ENCODE data around the gene NBAS. TPM values are rescaled to one million over a fixed set of nuclear protein-coding genes. Genes with fewer than 3 reads are reported as not detected.

The NBAS gene
- polyA plus RNA-seq, 1 of the 3 experiments (the other 2 are of a cell fraction) = 12.0 TPM

GRCh38 chr2:15582710-15583357 is 21.7 kb upstream of the NBAS start (continued):
- TF ChIP-seq, protein P1, sequence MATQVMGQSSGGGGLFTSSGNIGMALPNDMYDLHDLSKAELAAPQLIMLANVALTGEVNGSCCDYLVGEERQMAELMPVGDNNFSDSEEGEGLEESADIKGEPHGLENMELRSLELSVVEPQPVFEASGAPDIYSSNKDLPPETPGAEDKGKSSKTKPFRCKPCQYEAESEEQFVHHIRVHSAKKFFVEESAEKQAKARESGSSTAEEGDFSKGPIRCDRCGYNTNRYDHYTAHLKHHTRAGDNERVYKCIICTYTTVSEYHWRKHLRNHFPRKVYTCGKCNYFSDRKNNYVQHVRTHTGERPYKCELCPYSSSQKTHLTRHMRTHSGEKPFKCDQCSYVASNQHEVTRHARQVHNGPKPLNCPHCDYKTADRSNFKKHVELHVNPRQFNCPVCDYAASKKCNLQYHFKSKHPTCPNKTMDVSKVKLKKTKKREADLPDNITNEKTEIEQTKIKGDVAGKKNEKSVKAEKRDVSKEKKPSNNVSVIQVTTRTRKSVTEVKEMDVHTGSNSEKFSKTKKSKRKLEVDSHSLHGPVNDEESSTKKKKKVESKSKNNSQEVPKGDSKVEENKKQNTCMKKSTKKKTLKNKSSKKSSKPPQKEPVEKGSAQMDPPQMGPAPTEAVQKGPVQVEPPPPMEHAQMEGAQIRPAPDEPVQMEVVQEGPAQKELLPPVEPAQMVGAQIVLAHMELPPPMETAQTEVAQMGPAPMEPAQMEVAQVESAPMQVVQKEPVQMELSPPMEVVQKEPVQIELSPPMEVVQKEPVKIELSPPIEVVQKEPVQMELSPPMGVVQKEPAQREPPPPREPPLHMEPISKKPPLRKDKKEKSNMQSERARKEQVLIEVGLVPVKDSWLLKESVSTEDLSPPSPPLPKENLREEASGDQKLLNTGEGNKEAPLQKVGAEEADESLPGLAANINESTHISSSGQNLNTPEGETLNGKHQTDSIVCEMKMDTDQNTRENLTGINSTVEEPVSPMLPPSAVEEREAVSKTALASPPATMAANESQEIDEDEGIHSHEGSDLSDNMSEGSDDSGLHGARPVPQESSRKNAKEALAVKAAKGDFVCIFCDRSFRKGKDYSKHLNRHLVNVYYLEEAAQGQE (IDR thresholded peaks at IDR 0.05; ENCODE audit: low read depth, low read length) = no peak
- TF ChIP-seq RXRA (IDR thresholded peaks at IDR 0.05; ENCODE audit: borderline replicate concordance, low read depth) (no peak), SMC3 (IDR thresholded peaks at IDR 0.05; ENCODE audit: low read depth, low read length) (no peak)
- TF ChIP-seq, protein P2, sequence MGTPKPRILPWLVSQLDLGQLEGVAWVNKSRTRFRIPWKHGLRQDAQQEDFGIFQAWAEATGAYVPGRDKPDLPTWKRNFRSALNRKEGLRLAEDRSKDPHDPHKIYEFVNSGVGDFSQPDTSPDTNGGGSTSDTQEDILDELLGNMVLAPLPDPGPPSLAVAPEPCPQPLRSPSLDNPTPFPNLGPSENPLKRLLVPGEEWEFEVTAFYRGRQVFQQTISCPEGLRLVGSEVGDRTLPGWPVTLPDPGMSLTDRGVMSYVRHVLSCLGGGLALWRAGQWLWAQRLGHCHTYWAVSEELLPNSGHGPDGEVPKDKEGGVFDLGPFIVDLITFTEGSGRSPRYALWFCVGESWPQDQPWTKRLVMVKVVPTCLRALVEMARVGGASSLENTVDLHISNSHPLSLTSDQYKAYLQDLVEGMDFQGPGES (IDR thresholded peaks at IDR 0.05; ENCODE audit: low read depth, low read length) = no peak

- Histone ChIP-seq H3K9me2 (no peaks in the 10 kb centered on the region), H3K36me3 (replicated peaks in 1 of 2; ENCODE audit: control insufficient read depth in 1 of 2, insufficient read depth in 2 of 2, low read length in 1 of 2) (no peaks in the 10 kb centered on the region), H3K27me3 (ENCODE audit: insufficient read depth) (no peaks in the 10 kb centered on the region), H3K4me2 (no peak overlapping the region), H3K79me2 (ENCODE audit: insufficient read depth) (no peaks in the 10 kb centered on the region), H3K9me3 (no peaks in the 10 kb centered on the region), H3K4me1 (ENCODE audit: control insufficient read depth in 1 of 2, insufficient read depth in 2 of 2, low read depth in 1 of 2, low read length in 1 of 2) (no peaks in the 10 kb centered on the region), H2AFZ (ENCODE audit: low read depth) (no peak overlapping the region), H3F3A (replicated peaks; ENCODE audit: insufficient read depth) (no peaks in the 10 kb centered on the region), H3K27ac (ENCODE audit: low read depth in 2 of 2, low read length in 1 of 2) (no peak overlapping the region), H4K20me1 (ENCODE audit: insufficient read depth) (no peaks in the 10 kb centered on the region), H3K9ac (no peak overlapping the region), H3K4me3 (ENCODE audit: low read depth in 2 of 2, low read length in 1 of 2) (no peak overlapping the region)
- no peak for DNase-seq
- POLR2A ChIA-PET = no interaction called here
- 80% methylated on average over 2 of the region's 2 CpGs for WGBS (ENCODE audit: low lambda C conversion rate)
- CTCF ChIA-PET = interaction anchor here (0.7 to 5.9 kb wide), 2 partner anchors 34 to 420 kb away, joined by 3 to 29 read pairs; no protein-coding TSS in a partner anchor
- no peak for TF ChIP-seq MXI1 (IDR thresholded peaks at IDR 0.05; ENCODE audit: low read depth, low read length)
- TF ChIP-seq MAX (IDR thresholded peaks at IDR 0.05; ENCODE audit: low read depth) = no peak
- TF ChIP-seq, protein P3, sequence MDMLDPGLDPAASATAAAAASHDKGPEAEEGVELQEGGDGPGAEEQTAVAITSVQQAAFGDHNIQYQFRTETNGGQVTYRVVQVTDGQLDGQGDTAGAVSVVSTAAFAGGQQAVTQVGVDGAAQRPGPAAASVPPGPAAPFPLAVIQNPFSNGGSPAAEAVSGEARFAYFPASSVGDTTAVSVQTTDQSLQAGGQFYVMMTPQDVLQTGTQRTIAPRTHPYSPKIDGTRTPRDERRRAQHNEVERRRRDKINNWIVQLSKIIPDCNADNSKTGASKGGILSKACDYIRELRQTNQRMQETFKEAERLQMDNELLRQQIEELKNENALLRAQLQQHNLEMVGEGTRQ (IDR thresholded peaks at IDR 0.05; ENCODE audit: borderline replicate concordance, low read depth, low read length) = no peak
- no peak for TF ChIP-seq NFIC (IDR thresholded peaks at IDR 0.05; ENCODE audit: borderline replicate concordance)
- no peak for TF ChIP-seq TAF1 (IDR thresholded peaks at IDR 0.05; ENCODE audit: borderline replicate concordance, low read depth, low read length)
- TF ChIP-seq, protein P4, sequence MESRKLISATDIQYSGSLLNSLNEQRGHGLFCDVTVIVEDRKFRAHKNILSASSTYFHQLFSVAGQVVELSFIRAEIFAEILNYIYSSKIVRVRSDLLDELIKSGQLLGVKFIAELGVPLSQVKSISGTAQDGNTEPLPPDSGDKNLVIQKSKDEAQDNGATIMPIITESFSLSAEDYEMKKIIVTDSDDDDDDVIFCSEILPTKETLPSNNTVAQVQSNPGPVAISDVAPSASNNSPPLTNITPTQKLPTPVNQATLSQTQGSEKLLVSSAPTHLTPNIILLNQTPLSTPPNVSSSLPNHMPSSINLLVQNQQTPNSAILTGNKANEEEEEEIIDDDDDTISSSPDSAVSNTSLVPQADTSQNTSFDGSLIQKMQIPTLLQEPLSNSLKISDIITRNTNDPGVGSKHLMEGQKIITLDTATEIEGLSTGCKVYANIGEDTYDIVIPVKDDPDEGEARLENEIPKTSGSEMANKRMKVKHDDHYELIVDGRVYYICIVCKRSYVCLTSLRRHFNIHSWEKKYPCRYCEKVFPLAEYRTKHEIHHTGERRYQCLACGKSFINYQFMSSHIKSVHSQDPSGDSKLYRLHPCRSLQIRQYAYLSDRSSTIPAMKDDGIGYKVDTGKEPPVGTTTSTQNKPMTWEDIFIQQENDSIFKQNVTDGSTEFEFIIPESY (IDR thresholded peaks at IDR 0.05; ENCODE audit: borderline replicate concordance, low read depth) = no peak
- TF ChIP-seq POLR2AphosphoS5 (IDR thresholded peaks at IDR 0.05; ENCODE audit: low read depth, low read length) = no peak
- no peak for TF ChIP-seq YY1 (IDR thresholded peaks at IDR 0.05; ENCODE audit: low read depth)
- no peak for TF ChIP-seq MEF2A (IDR thresholded peaks at IDR 0.05; ENCODE audit: borderline replicate concordance, low read depth)
- no peak for TF ChIP-seq NRF1 (IDR thresholded peaks at IDR 0.05; ENCODE audit: low read depth, low read length)
- no peak for TF ChIP-seq EP300 (IDR thresholded peaks at IDR 0.05; ENCODE audit: borderline replicate concordance in 1 of 2, low read depth in 1 of 2, low read length in 1 of 2)
- TF ChIP-seq, protein P5, sequence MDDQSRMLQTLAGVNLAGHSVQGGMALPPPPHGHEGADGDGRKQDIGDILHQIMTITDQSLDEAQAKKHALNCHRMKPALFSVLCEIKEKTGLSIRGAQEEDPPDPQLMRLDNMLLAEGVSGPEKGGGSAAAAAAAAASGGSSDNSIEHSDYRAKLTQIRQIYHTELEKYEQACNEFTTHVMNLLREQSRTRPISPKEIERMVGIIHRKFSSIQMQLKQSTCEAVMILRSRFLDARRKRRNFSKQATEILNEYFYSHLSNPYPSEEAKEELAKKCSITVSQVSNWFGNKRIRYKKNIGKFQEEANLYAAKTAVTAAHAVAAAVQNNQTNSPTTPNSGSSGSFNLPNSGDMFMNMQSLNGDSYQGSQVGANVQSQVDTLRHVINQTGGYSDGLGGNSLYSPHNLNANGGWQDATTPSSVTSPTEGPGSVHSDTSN (IDR thresholded peaks at IDR 0.05) = no peak
- TF ChIP-seq FOXM1 (IDR thresholded peaks at IDR 0.05; ENCODE audit: low read depth) = no peak
- no peak for TF ChIP-seq TCF12 (IDR thresholded peaks at IDR 0.05)
- no peak for TF ChIP-seq CHD2 (IDR thresholded peaks at IDR 0.05; ENCODE audit: low read length, partially characterized antibody)
Measured at GRCh38 chr2:15580451-15580850, 19.3 kb upstream of the NBAS start.

Data from SK-N-SH (cell line).